Mesothelial cell of epicardium (in vitro differentiated cells): ENCODE results near the gene METTL21A. TPM values are rescaled to one million over a fixed set of nuclear protein-coding genes. Genes with fewer than 3 reads are reported as not detected.

Source experiments
- DNase-seq, 2 experiments: peaks; one replicate each; pipeline ENCODE4 v3.0.0; 2021; ENCODE audit warnings: low spot score in 2 of 2; ENCODE audit not compliant: unreplicated experiment in 2 of 2
- H3K27ac Mint-ChIP-seq: 2 replicates; pipeline ENCODE4 v1.8.0; 2021; ENCODE audit warnings: mixed read lengths
- H3K27me3 Mint-ChIP-seq: 2 replicates; pipeline ENCODE4 v1.8.0; 2021; ENCODE audit warnings: low read depth, mixed read lengths
- H3K36me3 Mint-ChIP-seq: 2 replicates; pipeline ENCODE4 v1.8.0; 2021; ENCODE audit warnings: mixed read lengths
- H3K4me1 Mint-ChIP-seq: 2 replicates; pipeline ENCODE4 v1.8.0; 2021; ENCODE audit warnings: mixed read lengths
- H3K4me3 Mint-ChIP-seq: 2 replicates; pipeline ENCODE4 v1.8.0; 2021; ENCODE audit warnings: mild to moderate bottlenecking, moderate library complexity, mixed read lengths
- H3K9me3 Mint-ChIP-seq: 2 replicates; pipeline ENCODE4 v1.8.0; 2021; ENCODE audit warnings: mixed read lengths
- total RNA-seq: library from RNA; stranded (reverse); gene quantifications from 3 replicates; pipeline ENCODE4 v1.2.1, GENCODE V29; 2021
- TF ChIP-seq, protein P1 (sequence below): fragments of 200-600 bp; sonication (generic); IDR thresholded peaks from one replicate; pipeline ENCODE4 v1.5.0; 2021; ENCODE audit warnings: antibody characterized with exemption; ENCODE audit not compliant: unreplicated experiment

The METTL21A gene
- total RNA-seq, 1 donor from 2014 or later: 18.6 TPM

DNA sequence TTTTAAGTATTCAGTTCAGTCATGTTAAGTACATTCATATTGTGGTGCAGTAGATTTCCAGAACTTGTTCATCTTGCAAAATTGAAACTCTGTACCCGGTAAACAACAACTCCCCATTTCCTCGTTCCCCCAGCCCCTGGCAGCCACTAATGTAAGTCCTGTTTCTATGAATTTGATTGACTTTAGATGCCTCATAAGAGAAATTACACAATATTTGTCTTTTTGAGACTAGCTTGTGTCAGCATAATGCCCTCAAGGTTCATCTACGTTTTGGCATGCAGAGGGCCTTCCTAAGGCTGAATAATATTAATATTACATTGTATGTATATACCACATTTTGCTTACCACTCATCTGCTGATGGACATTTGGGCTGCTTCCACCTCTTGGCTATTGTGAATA, 30.9 kb downstream of the METTL21A start:
- H3K36me3 Mint-ChIP-seq: peaks cover 56% of the 10 kb centered on the region
- H3K27ac Mint-ChIP-seq: no peak overlapping the region
- DNase-seq: no peak
- H3K27me3 Mint-ChIP-seq: no peaks in the 10 kb centered on the region
- H3K9me3 Mint-ChIP-seq: peaks cover 18% of the 10 kb centered on the region
- H3K4me1 Mint-ChIP-seq: peaks cover 3% of the 10 kb centered on the region
- TF ChIP-seq, protein P1, sequence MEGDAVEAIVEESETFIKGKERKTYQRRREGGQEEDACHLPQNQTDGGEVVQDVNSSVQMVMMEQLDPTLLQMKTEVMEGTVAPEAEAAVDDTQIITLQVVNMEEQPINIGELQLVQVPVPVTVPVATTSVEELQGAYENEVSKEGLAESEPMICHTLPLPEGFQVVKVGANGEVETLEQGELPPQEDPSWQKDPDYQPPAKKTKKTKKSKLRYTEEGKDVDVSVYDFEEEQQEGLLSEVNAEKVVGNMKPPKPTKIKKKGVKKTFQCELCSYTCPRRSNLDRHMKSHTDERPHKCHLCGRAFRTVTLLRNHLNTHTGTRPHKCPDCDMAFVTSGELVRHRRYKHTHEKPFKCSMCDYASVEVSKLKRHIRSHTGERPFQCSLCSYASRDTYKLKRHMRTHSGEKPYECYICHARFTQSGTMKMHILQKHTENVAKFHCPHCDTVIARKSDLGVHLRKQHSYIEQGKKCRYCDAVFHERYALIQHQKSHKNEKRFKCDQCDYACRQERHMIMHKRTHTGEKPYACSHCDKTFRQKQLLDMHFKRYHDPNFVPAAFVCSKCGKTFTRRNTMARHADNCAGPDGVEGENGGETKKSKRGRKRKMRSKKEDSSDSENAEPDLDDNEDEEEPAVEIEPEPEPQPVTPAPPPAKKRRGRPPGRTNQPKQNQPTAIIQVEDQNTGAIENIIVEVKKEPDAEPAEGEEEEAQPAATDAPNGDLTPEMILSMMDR: no peak
- no peak overlapping the region for H3K4me3 Mint-ChIP-seq

GRCh38 chr2:207593277-207593676, 31.9 kb downstream of the METTL21A start:
- Mint-ChIP-seq H3K27ac (no peak overlapping the region), H3K36me3 (peaks cover 66% of the 10 kb centered on the region), H3K9me3 (peaks cover 23% of the 10 kb centered on the region), H3K4me3 (no peak overlapping the region), H3K4me1 (no peaks in the 10 kb centered on the region), H3K27me3 (no peaks in the 10 kb centered on the region)
- DNase-seq: no peak
- TF ChIP-seq, protein P1: no peak

DNA sequence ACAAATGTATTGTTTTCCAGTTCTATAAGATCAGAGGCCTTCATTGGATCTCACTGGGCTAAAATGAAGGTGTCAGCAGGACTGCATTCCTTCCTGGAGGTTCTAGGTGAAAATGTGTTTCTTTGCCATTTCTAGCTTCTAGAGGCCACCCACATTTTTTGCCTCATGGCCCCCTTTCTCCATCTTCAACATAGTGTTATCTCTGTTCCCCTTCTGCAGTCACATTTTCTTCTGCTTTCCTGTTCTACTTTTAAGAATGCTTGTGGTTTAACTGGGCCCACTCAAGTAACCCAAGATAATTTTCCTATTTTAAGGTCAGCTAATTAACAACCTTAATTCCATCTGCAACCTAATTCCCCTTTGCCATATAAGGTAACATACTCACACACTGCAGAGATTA, 36.1 kb downstream of the METTL21A start:
- TF ChIP-seq, protein P1: no peak
- H3K36me3 Mint-ChIP-seq: peaks cover 81% of the 10 kb centered on the region
- no peaks in the 10 kb centered on the region for H3K4me1 Mint-ChIP-seq
- H3K4me3 Mint-ChIP-seq: no peak overlapping the region
- H3K27me3 Mint-ChIP-seq: no peaks in the 10 kb centered on the region
- DNase-seq: no peak
- H3K9me3 Mint-ChIP-seq: peaks cover 23% of the 10 kb centered on the region
- no peak overlapping the region for H3K27ac Mint-ChIP-seq

DNA sequence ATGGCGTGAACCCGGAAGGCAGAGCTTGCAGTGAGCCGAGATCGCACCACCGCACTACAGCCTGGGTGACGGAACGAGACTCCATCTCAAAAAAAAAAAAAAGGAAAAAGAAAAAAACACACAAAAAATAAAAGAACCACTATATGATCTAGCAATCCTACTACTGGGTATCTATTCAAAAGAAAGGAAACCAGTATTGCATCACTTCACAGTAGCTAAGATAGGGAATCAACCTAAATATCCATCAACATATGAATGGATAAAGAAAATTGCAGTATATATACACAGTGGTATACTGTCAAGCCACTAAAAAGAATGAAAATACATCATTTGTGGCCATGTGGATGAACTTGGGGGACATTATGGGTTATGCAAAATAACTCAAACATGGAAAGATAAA, 37.9 kb downstream of the METTL21A start:
- H3K4me1 Mint-ChIP-seq: no peaks in the 10 kb centered on the region
- H3K4me3 Mint-ChIP-seq: no peak overlapping the region
- DNase-seq: no peak
- peaks cover 76% of the 10 kb centered on the region for H3K36me3 Mint-ChIP-seq
- no peaks in the 10 kb centered on the region for H3K27me3 Mint-ChIP-seq
- H3K27ac Mint-ChIP-seq: no peak overlapping the region
- TF ChIP-seq, protein P1: no peak
- H3K9me3 Mint-ChIP-seq: peaks cover 18% of the 10 kb centered on the region

DNA sequence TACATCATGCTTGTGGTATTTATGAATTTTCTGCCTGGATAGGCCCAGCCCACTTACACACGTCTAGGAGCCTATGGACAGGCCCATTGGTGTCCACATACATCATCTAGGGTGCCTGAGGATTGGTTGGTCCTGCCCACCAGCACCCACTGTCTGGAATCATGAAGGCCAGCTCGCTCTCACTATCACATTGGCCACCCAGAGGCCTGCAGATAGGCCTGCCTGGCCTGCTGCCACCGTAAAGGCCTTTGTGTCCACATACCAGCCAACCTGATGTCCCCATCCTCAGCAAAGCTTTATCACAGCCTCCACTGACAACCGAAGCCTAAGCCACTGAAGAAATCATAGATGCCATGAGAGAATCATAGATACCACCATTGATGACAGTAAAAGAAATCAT, 40.2 kb downstream of the METTL21A start:
- TF ChIP-seq, protein P1: no peak
- no peak overlapping the region for H3K4me3 Mint-ChIP-seq
- no peaks in the 10 kb centered on the region for H3K4me1 Mint-ChIP-seq
- H3K36me3 Mint-ChIP-seq: peaks cover 65% of the 10 kb centered on the region
- H3K27me3 Mint-ChIP-seq: no peaks in the 10 kb centered on the region
- peaks cover 9% of the 10 kb centered on the region for H3K9me3 Mint-ChIP-seq
- H3K27ac Mint-ChIP-seq: no peak overlapping the region
- no peak for DNase-seq

DNA sequence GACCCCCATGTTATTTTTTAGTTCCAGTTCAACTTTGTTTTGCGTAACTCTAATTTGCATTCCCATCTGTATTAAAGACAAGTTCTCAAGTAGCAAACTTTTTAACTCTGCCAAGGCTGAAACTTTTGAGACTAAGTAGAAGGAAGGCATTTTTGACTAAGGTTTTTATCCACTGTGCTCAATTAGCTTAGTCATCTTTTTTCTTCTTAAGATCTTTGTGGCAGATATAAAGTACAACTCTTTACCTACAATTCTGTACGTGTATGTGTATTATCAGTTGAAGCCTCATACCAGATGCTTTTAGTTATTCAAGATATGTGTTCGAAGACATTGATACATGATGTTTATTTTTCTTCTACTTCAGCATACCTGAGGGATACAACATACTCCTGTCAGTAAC, 53.8 kb downstream of the METTL21A start:
- TF ChIP-seq, protein P1: no peak
- Mint-ChIP-seq H3K27me3 (no peaks in the 10 kb centered on the region), H3K36me3 (peaks cover 47% of the 10 kb centered on the region), H3K4me3 (no peak overlapping the region), H3K4me1 (peaks cover 6% of the 10 kb centered on the region), H3K27ac (peak overlapping the region; percentile 57), H3K9me3 (no peaks in the 10 kb centered on the region)
- DNase-seq: no peak
